HK-2 (cell line): ENCODE measurements around the gene NOX1.
"Not testable (repeated sequence)": the region's sequence is repeated elsewhere in the genome, so short reads cannot be mapped to it uniquely, and the experiment has no call there.

ENCODE experiments used
- DNase-seq: peaks from one replicate; pipeline ENCODE4 v3.0.0-alpha.2; 2018; ENCODE audit not compliant: unreplicated experiment

NOX1 gene

DNA sequence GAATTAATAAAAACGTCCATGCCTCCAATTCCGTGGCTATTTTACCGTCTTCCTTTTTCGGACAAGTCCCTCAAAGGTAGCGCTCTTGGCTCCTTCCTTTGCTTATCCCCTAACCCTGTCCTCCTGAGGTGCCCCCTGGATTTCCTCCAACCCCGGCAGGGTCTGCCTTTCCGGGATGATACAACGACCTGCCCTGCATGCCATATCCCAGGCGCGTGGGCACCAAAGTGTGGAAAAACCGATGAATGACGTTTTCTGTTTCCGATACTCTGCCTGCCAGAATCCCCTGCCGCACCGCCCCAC is 54.7 kb downstream of the NOX1 start:
- DNase-seq = no peak

DNA sequence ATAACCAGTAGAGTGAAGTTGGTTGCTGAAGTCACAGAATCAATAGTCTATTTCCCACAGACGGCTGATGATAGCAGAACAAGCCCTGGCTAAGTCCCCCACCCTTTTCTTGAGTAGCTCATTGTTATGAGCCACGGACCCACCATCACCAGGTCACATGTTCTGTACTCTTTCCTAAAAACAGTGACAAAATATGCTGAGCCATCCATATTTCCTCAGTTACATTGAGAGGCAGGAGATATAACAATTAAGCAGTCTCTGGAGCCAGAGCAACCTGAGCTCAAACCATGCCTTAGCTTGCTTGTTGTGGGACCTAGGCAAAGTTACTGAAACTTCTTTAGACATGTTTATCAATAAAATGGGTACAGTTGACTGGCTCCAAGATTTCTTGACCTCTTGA is 56.8 kb downstream of the NOX1 start:
- no peak for DNase-seq

DNA sequence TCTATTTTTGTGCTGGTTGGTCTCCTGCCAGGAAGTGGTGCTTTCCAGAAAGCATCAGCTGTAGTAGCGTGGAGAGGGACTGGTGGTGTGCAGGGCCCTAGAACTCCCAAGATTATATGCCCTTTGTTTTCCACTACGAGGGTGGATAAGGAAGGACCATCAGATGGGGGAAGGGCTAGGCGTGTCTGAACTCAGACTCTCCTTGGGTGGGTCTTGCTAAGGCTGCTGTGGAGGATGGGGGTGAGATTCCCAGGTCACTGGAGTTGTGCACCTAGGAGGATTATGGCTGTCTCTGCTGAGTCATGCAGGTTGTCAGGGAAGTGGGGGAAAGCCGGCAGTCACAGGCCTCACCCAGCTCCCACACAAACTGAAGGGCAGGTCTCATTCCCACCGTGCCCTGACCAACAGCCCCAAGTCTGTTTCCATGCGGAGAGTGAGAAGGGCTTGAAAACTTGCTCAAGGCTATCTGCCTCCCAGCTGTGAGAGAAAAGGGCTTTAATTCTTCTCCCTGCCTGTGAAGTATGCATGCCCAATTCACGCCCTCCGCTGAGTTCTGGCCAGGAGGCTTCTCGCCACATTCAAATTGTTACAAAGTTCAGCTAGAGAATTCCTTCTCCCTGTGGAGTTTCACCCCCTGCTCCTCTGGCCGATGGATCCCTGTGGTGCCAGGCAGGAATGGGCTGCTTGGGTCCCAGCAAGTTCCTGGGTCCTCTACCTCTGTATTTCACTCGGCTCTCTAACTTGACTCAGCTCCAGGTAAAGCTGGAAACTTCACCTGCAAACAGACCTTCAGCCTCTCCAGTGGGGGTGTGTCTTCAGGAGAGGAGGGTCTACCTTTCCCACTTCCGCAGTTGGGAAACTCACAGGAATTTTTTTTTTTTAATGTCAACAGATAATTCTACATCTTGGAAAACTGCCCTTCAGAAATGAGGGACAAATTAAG is 61.7 kb downstream of the NOX1 start:
- no peak for DNase-seq

GRCh38 chrX:100808265-100808664 is 65.9 kb downstream of the NOX1 start:
- DNase-seq = not testable (repeated sequence)

GRCh38 chrX:100804780-100805179 is 69.4 kb downstream of the NOX1 start:
- DNase-seq = no peak

- no peak for DNase-seq
Observed at GRCh38 chrX:100802843-100803242, 71.3 kb downstream of the NOX1 start.

- no peak for DNase-seq
Observed at GRCh38 chrX:100798484-100799214, 75.5 kb downstream of the NOX1 start.

DNA sequence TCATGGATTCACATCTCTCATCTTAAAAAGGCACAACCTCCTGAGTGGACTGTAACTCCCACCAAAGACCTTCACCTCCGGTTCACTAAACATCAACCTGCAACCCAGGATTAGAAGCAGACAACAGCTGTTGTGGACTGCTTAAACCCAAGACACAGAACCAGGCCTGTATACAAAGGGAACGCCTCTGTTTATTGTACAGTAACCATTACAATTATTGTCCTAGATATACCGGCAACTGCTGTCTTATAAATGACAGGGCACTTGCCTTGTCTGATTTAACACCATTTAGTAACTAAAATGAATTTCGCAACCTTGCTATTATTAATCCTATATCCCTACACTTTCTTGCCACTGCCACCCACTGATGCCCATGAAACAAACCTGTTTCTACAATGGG is 76.8 kb downstream of the NOX1 start:
- no peak for DNase-seq

DNA sequence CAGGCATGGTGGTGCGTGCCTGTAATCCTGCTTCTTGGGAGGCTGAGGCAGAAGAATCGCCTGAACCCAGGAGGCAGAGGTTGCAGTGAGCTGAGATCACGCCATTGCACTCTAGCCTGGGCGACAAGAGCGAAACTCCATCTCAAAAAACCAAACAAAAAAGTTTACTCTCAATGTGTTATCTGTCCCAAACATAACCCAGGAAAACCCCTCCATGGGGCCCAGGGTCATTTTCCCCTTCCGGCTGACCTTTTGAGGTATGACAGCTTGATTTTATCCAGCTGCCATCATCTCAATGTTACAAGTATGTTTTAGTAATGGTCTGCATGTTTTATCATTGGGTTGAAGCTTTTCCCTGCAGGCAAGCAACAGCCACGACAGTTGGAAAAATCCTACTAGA is 77.8 kb downstream of the NOX1 start:
- not testable (repeated sequence) for DNase-seq
